K562 (cell line): ENCODE measurements around the gene CLTRN. TPM values are rescaled to one million over a fixed set of nuclear protein-coding genes. Genes with fewer than 3 reads are reported as not detected.

Experiments
- CEBPG ChIP-seq, 3 experiments: fragments of 200-800 bp in 1 of 3; sonication (Bioruptor generic) in 1 of 3; sonication (generic) in 1 of 3; formaldehyde crosslinking in 1 of 3; IDR thresholded peaks in 2 of 3; conservative IDR thresholded peaks in 1 of 3; 2 replicates each; pipeline versions ENCODE4 v1.6.1 to v1.8.0; 2016 to 2022; ENCODE audit warnings: missing compliant biosample characterization in 2 of 3, missing genetic modification characterization in 2 of 3, mild to moderate bottlenecking in 1 of 3, missing genetic modification reagents in 1 of 3
- CREB1 ChIP-seq, 2 experiments: sonication (generic) in 1 of 2; formaldehyde crosslinking in 1 of 2; IDR thresholded peaks; 2 replicates each; pipeline versions ENCODE4 v1.6.1 to v1.8.0; 2012 to 2022; ENCODE audit warnings: inconsistent platforms in 1 of 2, mild to moderate bottlenecking in 1 of 2, missing genetic modification reagents in 1 of 2, moderate library complexity in 1 of 2
- CREB3L1 ChIP-seq: fragments of 450-650 bp; IDR thresholded peaks from 2 replicates; pipeline ENCODE4 v1.6.1; 2014; ENCODE audit warnings: low read depth, mild to moderate bottlenecking, moderate library complexity, borderline replicate concordance
- EGR1 ChIP-seq: fragments of 450-650 bp; conservative IDR thresholded peaks from 2 replicates; pipeline ENCODE4 v1.6.1; 2017; ENCODE audit warnings: mild to moderate bottlenecking
- EP400 ChIP-seq: fragments of 450-650 bp; IDR thresholded peaks from 2 replicates; pipeline ENCODE4 v1.6.1; 2017; ENCODE audit warnings: antibody characterized with exemption, mild to moderate bottlenecking, moderate library complexity
- FOXP1 ChIP-seq: sonication (generic); formaldehyde crosslinking; IDR thresholded peaks from 2 replicates; pipeline ENCODE4 v1.8.0; 2022; ENCODE audit warnings: mild to moderate bottlenecking, missing genetic modification reagents
- GMEB1 ChIP-seq: fragments of 250-450 bp; sonication (Bioruptor Pico); IDR thresholded peaks from 2 replicates; pipeline ENCODE4 v1.4.0; 2020; ENCODE audit warnings: mild to moderate bottlenecking
- HMG20A ChIP-seq: fragments of 450-650 bp; formaldehyde crosslinking; conservative IDR thresholded peaks from 2 replicates; pipeline ENCODE4 v1.4.0; 2020; ENCODE audit warnings: mild to moderate bottlenecking, mixed read lengths
- MNT ChIP-seq, 2 experiments: fragments of 450-650 bp; conservative IDR thresholded peaks; 2 replicates each; pipeline ENCODE4 v1.6.1; 2017; ENCODE audit warnings: mild to moderate bottlenecking in 2 of 2, moderate library complexity in 2 of 2
- MYC ChIP-seq, 2 experiments: fragments of 250-450 bp in 1 of 2; sonication (Bioruptor Pico) in 1 of 2; IDR thresholded peaks; 2 replicates each; pipeline versions ENCODE4 v1.5.1 to v1.6.1; 2012 to 2021; ENCODE audit warnings: low read depth in 2 of 2, borderline replicate concordance in 1 of 2, improper control_type of control experiment in 1 of 2, low read length in 1 of 2, mild to moderate bottlenecking in 1 of 2, moderate library complexity in 1 of 2
- RAD51 ChIP-seq: fragments of 450-650 bp; IDR thresholded peaks from 2 replicates; pipeline ENCODE4 v1.7.1; 2016; ENCODE audit warnings: low read depth, mild to moderate bottlenecking, borderline replicate concordance
- SAFB ChIP-seq: fragments of 200-400 bp; formaldehyde crosslinking; IDR thresholded peaks from 2 replicates; pipeline ENCODE4 v1.6.1; 2017; ENCODE audit warnings: low read depth, low read length, borderline replicate concordance
- SIN3A ChIP-seq, 2 experiments: fragments of 150-350 bp in 1 of 2; IDR thresholded peaks; 2 replicates each; pipeline ENCODE4 v1.6.1; 2011 to 2016; ENCODE audit warnings: borderline replicate concordance in 2 of 2, low read depth in 2 of 2, low read length in 2 of 2, mild to moderate bottlenecking in 2 of 2, moderate library complexity in 2 of 2; ENCODE audit not compliant: control insufficient read depth in 1 of 2
- SUPT5H ChIP-seq: fragments of 450-650 bp; IDR thresholded peaks from 2 replicates; pipeline ENCODE4 v1.6.1; 2016
- TAF1 ChIP-seq: IDR thresholded peaks from 2 replicates; pipeline ENCODE4 v1.6.1; 2011; ENCODE audit warnings: mild to moderate bottlenecking, low read length, moderate library complexity; ENCODE audit not compliant: insufficient read depth, control insufficient read depth, severe bottlenecking; ENCODE audit errors: extremely low read depth
- polyA plus RNA-seq, 8 experiments: library from polyadenylated mRNA; depleted of rRNA in 4 of 8; stranded (reverse) in 5 of 8; unstranded in 3 of 8; fragments of >200 nt; fragmentation: Nextera tagmentation in 2 of 8; fragmentation: Illumina TruSeq in 1 of 8; extraction: Ambion mirVana in 2 of 8; extraction: Trizol in 1 of 8; gene quantifications; 2 replicates each; pipeline versions ENCODE4 v1.2.1 to v1.2.3, GENCODE V29; 2011 to 2014; ENCODE audit warnings: inconsistent platforms in 1 of 8, missing spikeins in 1 of 8
- total RNA-seq, 7 experiments: library from RNA; depleted of rRNA in 6 of 7; stranded (reverse); fragments of >200 nt in 6 of 7; fragmentation: Illumina TruSeq in 2 of 7; extraction: Trizol in 2 of 7; gene quantifications; 2 replicates each; pipeline versions ENCODE4 v1.2.1 to v1.2.3, GENCODE V29; 2011 to 2021; ENCODE audit warnings: low replicate concordance in 1 of 7

The CLTRN gene
- total and polyA plus RNA-seq, 9 of the 15 experiments (the other 6 are each of a cell fraction or from before 2014, with no cell fraction given) = 0.11 to 0.36 (median 0.18) TPM; not detected in 2

- TF ChIP-seq GMEB1 (CRISPR knock-in tag) (peak; percentile 90), SUPT5H (peak; percentile 14; the same call in 1 of the 2 replicates), HMG20A (no peak), MNT (conservative IDR thresholded peaks at IDR 0.05) (peak; percentile 79 to 82), EP400 (peak; percentile 77), CEBPG (CRISPR knock-in tag; IDR thresholded peaks at IDR 0.05) (peak; percentile 65; the same call in 1 of the 2 replicates), CEBPG (tag; conservative IDR thresholded peaks at IDR 0.05 in 1 of 2, IDR thresholded peaks at IDR 0.05 in 1 of 2) (peak in 1 of 2 experiments; percentile 53; a peak in 1 of 4 replicates), RAD51 (no peak), TAF1 (peak; percentile 49), SAFB (no peak), EGR1 (peak; percentile 87), CREB3L1 (peak; percentile 87), MYC (IDR thresholded peaks at IDR 0.05; ENCODE audit: low read depth, low read length) (peak; percentile 27; the same call in 1 of the 2 replicates), MYC (CRISPR knock-in tag; IDR thresholded peaks at IDR 0.05; ENCODE audit: borderline replicate concordance, low read depth) (no peak), SIN3A (IDR thresholded peaks at IDR 0.05; ENCODE audit: borderline replicate concordance in 2 of 2, control insufficient read depth in 1 of 2, low read depth in 2 of 2, low read length in 2 of 2) (peak; percentile 46 to 55; a peak in 3 of 4 replicates), CREB1 (IDR thresholded peaks at IDR 0.05) (peak; percentile 76; the same call in 1 of the 2 replicates), CREB1 (CRISPR knock-in tag; IDR thresholded peaks at IDR 0.05) (peak; percentile 75), FOXP1 (CRISPR knock-in tag) (peak; percentile 58; the same call in 1 of the 2 replicates)
These were observed 10.9 kb upstream of the CLTRN start (continued) for GRCh38 chrX:15675490-15675921.
